Natural killer cell (primary cell): Measurements from ENCODE around the gene AHDC1. TPM values are rescaled to one million over a fixed set of nuclear protein-coding genes. Genes with fewer than 3 reads are reported as not detected.

Experiments used
- ATAC-seq, 3 donors: fragments of 150-1000 bp in 2 of 3; fragments of 200-7000 bp in 1 of 3; cut with Tn5 transposase; 1 replicate in 1 of 3; 2 replicates in 2 of 3; pipeline ENCODE4 v1.10.0; 2021; ENCODE audit warnings: mild to moderate bottlenecking in 2 of 3, moderate library complexity in 2 of 3
- DNase-seq, 2 donors: peaks; one replicate each; pipeline versions ENCODE4 v3.0.0 to v3.0.0-alpha.2; 2013 to 2021; ENCODE audit warnings: mixed read lengths in 1 of 2
- H3K27ac ChIP-seq: one replicate; pipeline ENCODE4 v1.5.1; 2013; ENCODE audit warnings: mild to moderate bottlenecking, low read length
- H3K27me3 ChIP-seq: one replicate; pipeline ENCODE4 v1.6.1; 2013; ENCODE audit warnings: low read length; ENCODE audit not compliant: control insufficient read depth, insufficient read depth
- H3K36me3 ChIP-seq: one replicate; pipeline ENCODE4 v1.6.1; 2013; ENCODE audit warnings: low read length; ENCODE audit not compliant: control insufficient read depth, insufficient read depth
- H3K4me1 ChIP-seq: one replicate; pipeline ENCODE4 v1.6.1; 2013; ENCODE audit warnings: low read length; ENCODE audit not compliant: control insufficient read depth, insufficient read depth
- H3K4me3 ChIP-seq: one replicate; pipeline ENCODE4 v1.5.1; 2013; ENCODE audit warnings: low read length
- H3K9me3 ChIP-seq: one replicate; pipeline ENCODE4 v1.6.1; 2013; ENCODE audit warnings: low read length; ENCODE audit not compliant: control insufficient read depth, insufficient read depth
- H3K27ac Mint-ChIP-seq, 2 donors: one replicate each; pipeline ENCODE4 v1.8.0; 2022; ENCODE audit warnings: mild to moderate bottlenecking in 2 of 2, mixed read lengths in 2 of 2, moderate library complexity in 1 of 2
- H3K27me3 Mint-ChIP-seq, 2 donors: one replicate each; pipeline ENCODE4 v1.8.0; 2022; ENCODE audit warnings: low read depth in 2 of 2, mixed read lengths in 2 of 2
- H3K36me3 Mint-ChIP-seq: one replicate; pipeline ENCODE4 v1.8.0; 2022; ENCODE audit warnings: mixed read lengths
- H3K4me1 Mint-ChIP-seq, 2 donors: one replicate each; pipeline ENCODE4 v1.8.0; 2022; ENCODE audit warnings: mixed read lengths in 2 of 2
- H3K4me3 Mint-ChIP-seq: one replicate; pipeline ENCODE4 v1.8.0; 2022; ENCODE audit warnings: mild to moderate bottlenecking, moderate library complexity, mixed read lengths
- H3K9me3 Mint-ChIP-seq, 2 donors: one replicate each; pipeline ENCODE4 v1.8.0; 2022; ENCODE audit warnings: mixed read lengths in 2 of 2
- WGBS: methylation state at CpG from one replicate; pipeline ENCODE4 v1.1.7; 2013; ENCODE audit warnings: missing lambda C conversion rate; ENCODE audit not compliant: insufficient coverage; 5-methylcytosine and 5-hydroxymethylcytosine counted together
- intact Hi-C: fragments of 100-400 bp; cut with micrococcal nuclease; formaldehyde crosslinking; loops from one replicate; pipeline ENCODE4 v1.14.2; 2022
- total RNA-seq, 4 donors: library from RNA; stranded (reverse); fragments of 120-200 nt in 1 of 4; gene quantifications; one replicate each; pipeline versions ENCODE4 v1.2.3 to v1.2.4, GENCODE V29; 2013 to 2022
- TF ChIP-seq, protein P1 (sequence below): fragments of 200-600 bp; IDR thresholded peaks from one replicate; pipeline ENCODE4 v1.8.0; 2022; ENCODE audit warnings: antibody characterized with exemption

Gene AHDC1
- total RNA-seq, 3 donors from 2014 or later (not counting 1 experiment from before 2014, with no cell fraction given): 39.6 to 67.0 (median 47.0) TPM

- peak overlapping the region; percentile 15 to 51 for H3K27ac Mint-ChIP-seq
- H3K4me1 ChIP-seq: peaks cover 39% of the 10 kb centered on the region
- H3K9me3 ChIP-seq: no peaks in the 10 kb centered on the region
Measured at GRCh38 chr1:27638047-27638734, 34.2 kb upstream of the AHDC1 start.

GRCh38 chr1:27635396-27636142 lies 31.6 kb upstream of the AHDC1 start:
- ATAC-seq (no peak), DNase-seq (no peak)
- TF ChIP-seq, protein P1, sequence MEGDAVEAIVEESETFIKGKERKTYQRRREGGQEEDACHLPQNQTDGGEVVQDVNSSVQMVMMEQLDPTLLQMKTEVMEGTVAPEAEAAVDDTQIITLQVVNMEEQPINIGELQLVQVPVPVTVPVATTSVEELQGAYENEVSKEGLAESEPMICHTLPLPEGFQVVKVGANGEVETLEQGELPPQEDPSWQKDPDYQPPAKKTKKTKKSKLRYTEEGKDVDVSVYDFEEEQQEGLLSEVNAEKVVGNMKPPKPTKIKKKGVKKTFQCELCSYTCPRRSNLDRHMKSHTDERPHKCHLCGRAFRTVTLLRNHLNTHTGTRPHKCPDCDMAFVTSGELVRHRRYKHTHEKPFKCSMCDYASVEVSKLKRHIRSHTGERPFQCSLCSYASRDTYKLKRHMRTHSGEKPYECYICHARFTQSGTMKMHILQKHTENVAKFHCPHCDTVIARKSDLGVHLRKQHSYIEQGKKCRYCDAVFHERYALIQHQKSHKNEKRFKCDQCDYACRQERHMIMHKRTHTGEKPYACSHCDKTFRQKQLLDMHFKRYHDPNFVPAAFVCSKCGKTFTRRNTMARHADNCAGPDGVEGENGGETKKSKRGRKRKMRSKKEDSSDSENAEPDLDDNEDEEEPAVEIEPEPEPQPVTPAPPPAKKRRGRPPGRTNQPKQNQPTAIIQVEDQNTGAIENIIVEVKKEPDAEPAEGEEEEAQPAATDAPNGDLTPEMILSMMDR: no peak
- H3K4me1 ChIP-seq: peaks cover 65% of the 10 kb centered on the region
- peak overlapping the region; percentile 3 for H3K4me3 ChIP-seq
- peak overlapping the region; percentile 89 to 92 for H3K27ac Mint-ChIP-seq
- H3K36me3 ChIP-seq: no peaks in the 10 kb centered on the region
- peak overlapping the region; percentile 78 for H3K4me3 Mint-ChIP-seq
- no peaks in the 10 kb centered on the region for H3K9me3 Mint-ChIP-seq
- H3K27ac ChIP-seq: peak overlapping the region; percentile 94
- intact Hi-C loops: no loop called here
- H3K27me3 Mint-ChIP-seq: no peaks in the 10 kb centered on the region
- H3K27me3 ChIP-seq: no peaks in the 10 kb centered on the region
- WGBS: 82% methylated on average over 11 of the region's 11 CpGs
- H3K9me3 ChIP-seq: no peaks in the 10 kb centered on the region
- H3K36me3 Mint-ChIP-seq: no peaks in the 10 kb centered on the region
- H3K4me1 Mint-ChIP-seq: peaks cover 40 to 76% of the 10 kb centered on the region in 2 donors

More at GRCh38 chr1:27638047-27638734, 34.2 kb upstream of the AHDC1 start:
- no peak for ATAC-seq
- H3K9me3 Mint-ChIP-seq: no peaks in the 10 kb centered on the region
- no peaks in the 10 kb centered on the region for H3K36me3 Mint-ChIP-seq
- no peak for DNase-seq
- no peak overlapping the region for H3K4me3 ChIP-seq
- H3K36me3 ChIP-seq: no peaks in the 10 kb centered on the region
- intact Hi-C loops: no loop called here
- TF ChIP-seq, protein P1: no peak
- H3K4me3 Mint-ChIP-seq: no peak overlapping the region
- H3K27ac ChIP-seq: no peak overlapping the region
- H3K27me3 ChIP-seq: no peaks in the 10 kb centered on the region
- peaks cover 14 to 49% of the 10 kb centered on the region in 2 donors for H3K4me1 Mint-ChIP-seq
- 81% methylated on average over 4 of the region's 5 CpGs for WGBS
- H3K27me3 Mint-ChIP-seq: no peaks in the 10 kb centered on the region

DNA sequence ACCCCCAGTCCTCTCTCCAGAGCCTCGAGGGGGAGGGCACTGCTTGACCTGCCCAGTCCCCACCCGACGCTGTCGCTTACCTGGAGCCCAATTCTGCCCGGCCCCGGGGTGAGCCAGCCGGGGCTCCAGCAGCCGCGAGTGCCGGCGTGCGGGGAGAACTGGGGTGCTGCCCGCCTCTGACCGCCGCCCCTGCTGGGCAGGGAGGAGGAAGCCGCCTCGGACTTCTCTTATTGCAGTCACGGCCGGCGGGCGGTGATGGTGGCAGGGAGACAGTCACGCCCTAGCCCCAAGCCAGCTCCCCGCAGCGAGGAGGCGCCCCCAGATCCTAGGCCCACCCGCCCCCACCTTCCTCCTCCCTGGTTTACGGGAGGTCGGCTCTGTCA lies 31.0 kb upstream of the AHDC1 start, which contains the start of gene FGR:
FGR (minus strand) TSS at position 201 of the 383 bp plus-strand sequence. CDS start 11,269 bp downstream, outside the sequence.
- no peaks in the 10 kb centered on the region for H3K27me3 ChIP-seq
- DNase-seq (no peak), ATAC-seq (peak in 2 of 3 donors; percentile 13 to 32)
- H3K9me3 Mint-ChIP-seq: no peaks in the 10 kb centered on the region
- TF ChIP-seq, protein P1: no peak
- 17% methylated on average over 25 of the region's 28 CpGs for WGBS
- peak within 1 kb of the TSS; percentile 71 for H3K4me3 ChIP-seq
- H3K4me1 Mint-ChIP-seq: peaks cover 45 to 80% of the 10 kb centered on the region in 2 donors
- no peaks in the 10 kb centered on the region for H3K9me3 ChIP-seq
- H3K27ac Mint-ChIP-seq: peak within 1 kb of the TSS; percentile 89 to 92
- H3K36me3 Mint-ChIP-seq: no peaks in the 10 kb centered on the region
- no peaks in the 10 kb centered on the region for H3K36me3 ChIP-seq
- peaks cover 71% of the 10 kb centered on the region for H3K4me1 ChIP-seq
- intact Hi-C loops: no loop called here
- peak within 1 kb of the TSS; percentile 94 for H3K27ac ChIP-seq
- peak within 1 kb of the TSS; percentile 86 for H3K4me3 Mint-ChIP-seq
- no peaks in the 10 kb centered on the region for H3K27me3 Mint-ChIP-seq
